NT2/D1 (cell line): Measurements from ENCODE around the gene ACOT11.

Experiments
- DNase-seq: peaks from one replicate; pipeline ENCODE4 v3.0.0-alpha.2; 2011; ENCODE audit warnings: low read depth, low spot score
- H3K27me3 ChIP-seq: 2 replicates; pipeline ENCODE4 v1.6.0; 2011; ENCODE audit warnings: mild to moderate bottlenecking; ENCODE audit not compliant: insufficient read length, insufficient read depth
- H3K36me3 ChIP-seq: 2 replicates; pipeline ENCODE4 v1.6.1; 2011; ENCODE audit warnings: mild to moderate bottlenecking, low read length, mixed read lengths; ENCODE audit not compliant: insufficient read depth, insufficient read length
- H3K4me1 ChIP-seq: 2 replicates; pipeline ENCODE4 v1.5.1; 2011; ENCODE audit not compliant: insufficient read depth, insufficient read length
- H3K4me3 ChIP-seq: 2 replicates; pipeline ENCODE4 v1.5.1; 2011; ENCODE audit warnings: low read depth; ENCODE audit not compliant: insufficient read length
- H3K9ac ChIP-seq: 2 replicates; pipeline ENCODE4 v1.6.0; 2011; ENCODE audit warnings: low read depth; ENCODE audit not compliant: insufficient read length
- H3K9me3 ChIP-seq: 2 replicates; pipeline ENCODE4 v1.5.1; 2011; ENCODE audit warnings: mild to moderate bottlenecking, low read length; ENCODE audit not compliant: insufficient read depth
- SUZ12 ChIP-seq: IDR thresholded peaks from 2 replicates; pipeline ENCODE4 v1.6.1; 2011; ENCODE audit not compliant: insufficient read length, insufficient read depth; ENCODE audit errors: extremely low read depth
- YY1 ChIP-seq: IDR thresholded peaks from 2 replicates; pipeline ENCODE4 v1.6.1; 2011; ENCODE audit not compliant: insufficient read length, insufficient read depth
- ZNF274 ChIP-seq: IDR thresholded peaks from 2 replicates; pipeline ENCODE4 v1.6.1; 2011; ENCODE audit warnings: mild to moderate bottlenecking, low read depth, low read length

The ACOT11 gene

GRCh38 chr1:54548389-54549044 lies 489 bp downstream of the ACOT11 start:
- H3K4me3 ChIP-seq: no peak overlapping the region
- no peaks in the 10 kb centered on the region for H3K9me3 ChIP-seq
- H3K9ac ChIP-seq: peak overlapping the region; percentile 11
- H3K27me3 ChIP-seq: no peaks in the 10 kb centered on the region
- DNase-seq: no peak
- H3K36me3 ChIP-seq: no peaks in the 10 kb centered on the region
- TF ChIP-seq ZNF274 (no peak), YY1 (no peak), SUZ12 (no peak)
- H3K4me1 ChIP-seq: peaks cover 24% of the 10 kb centered on the region

GRCh38 chr1:54549181-54549924 lies 1.3 kb downstream of the ACOT11 start:
- Histone ChIP-seq H3K4me3 (no peak overlapping the region), H3K9me3 (no peaks in the 10 kb centered on the region), H3K9ac (no peak overlapping the region), H3K36me3 (no peaks in the 10 kb centered on the region), H3K4me1 (peaks cover 20% of the 10 kb centered on the region), H3K27me3 (no peaks in the 10 kb centered on the region)
- TF ChIP-seq ZNF274 (no peak), SUZ12 (no peak), YY1 (no peak)
- DNase-seq: no peak

- H3K9ac ChIP-seq: no peak overlapping the region
- TF ChIP-seq ZNF274 (no peak), YY1 (no peak), SUZ12 (no peak)
- no peak overlapping the region for H3K4me3 ChIP-seq
Measured at GRCh38 chr1:54551891-54552290, 3.9 kb downstream of the ACOT11 start.

GRCh38 chr1:54553602-54554313 lies 5.7 kb downstream of the ACOT11 start:
- TF ChIP-seq YY1 (no peak), ZNF274 (no peak), SUZ12 (no peak)
- no peak overlapping the region for H3K9ac ChIP-seq

More at GRCh38 chr1:54551891-54552290, 3.9 kb downstream of the ACOT11 start:
- no peak for DNase-seq
- no peaks in the 10 kb centered on the region for H3K27me3 ChIP-seq
- H3K4me1 ChIP-seq: peaks cover 20% of the 10 kb centered on the region
- H3K36me3 ChIP-seq: no peaks in the 10 kb centered on the region
- 0 out of 2 replicates have a peak, but pooled peaks cover 3% of the 10 kb centered on the region for H3K9me3 ChIP-seq

GRCh38 chr1:54556110-54556509 lies 8.1 kb downstream of the ACOT11 start:
- Histone ChIP-seq H3K27me3 (no peaks in the 10 kb centered on the region), H3K4me3 (no peak overlapping the region), H3K36me3 (no peaks in the 10 kb centered on the region), H3K4me1 (peaks cover 5% of the 10 kb centered on the region), H3K9me3 (0 out of 2 replicates have a peak, but pooled peaks cover 3% of the 10 kb centered on the region), H3K9ac (no peak overlapping the region)
- DNase-seq: no peak
- TF ChIP-seq ZNF274: no peak
- no peak for TF ChIP-seq YY1
- no peak for TF ChIP-seq SUZ12

More at GRCh38 chr1:54553602-54554313, 5.7 kb downstream of the ACOT11 start:
- Histone ChIP-seq H3K4me3 (no peak overlapping the region), H3K4me1 (peaks cover 15% of the 10 kb centered on the region), H3K9me3 (0 out of 2 replicates have a peak, but pooled peaks cover 3% of the 10 kb centered on the region), H3K27me3 (no peaks in the 10 kb centered on the region), H3K36me3 (no peaks in the 10 kb centered on the region)
- no peak for DNase-seq

- H3K4me1 ChIP-seq: peaks cover 5% of the 10 kb centered on the region
- H3K9me3 ChIP-seq: 0 out of 2 replicates have a peak, but pooled peaks cover 3% of the 10 kb centered on the region
- TF ChIP-seq YY1 (no peak), ZNF274 (no peak), SUZ12 (no peak)
- no peak for DNase-seq
- no peak overlapping the region for H3K9ac ChIP-seq
- H3K27me3 ChIP-seq: no peaks in the 10 kb centered on the region
- H3K36me3 ChIP-seq: no peaks in the 10 kb centered on the region
- no peak overlapping the region for H3K4me3 ChIP-seq
Measured at GRCh38 chr1:54557671-54558355, 9.8 kb downstream of the ACOT11 start.

GRCh38 chr1:54558434-54559030 lies 10.5 kb downstream of the ACOT11 start:
- no peak overlapping the region for H3K4me3 ChIP-seq
- peaks cover 10% of the 10 kb centered on the region; the same call in 1 of the 2 replicates for H3K9me3 ChIP-seq
- no peak for TF ChIP-seq YY1
- no peak for TF ChIP-seq SUZ12
- no peak for TF ChIP-seq ZNF274
- no peak for DNase-seq
- no peaks in the 10 kb centered on the region for H3K36me3 ChIP-seq
- H3K9ac ChIP-seq: no peak overlapping the region
- peaks cover 5% of the 10 kb centered on the region for H3K4me1 ChIP-seq
- H3K27me3 ChIP-seq: no peaks in the 10 kb centered on the region
